SIG-M5 (cell line): Measurements from ENCODE around the gene GAST.

Experiments
- DNase-seq: peaks from one replicate; lab custom pipeline; 2025; lab: John Stamatoyannopoulos, UW

Gene GAST

GRCh38 chr17:41740506-41740905, 28.4 kb downstream of the GAST start:
- no peak for DNase-seq

- DNase-seq = no peak
Measured at GRCh38 chr17:41741709-41742108, 29.6 kb downstream of the GAST start.

- no peak for DNase-seq
Measured at GRCh38 chr17:41748275-41748674, 36.1 kb downstream of the GAST start.

GRCh38 chr17:41750862-41751261, 38.7 kb downstream of the GAST start:
- DNase-seq = no peak

- no peak for DNase-seq
Measured at GRCh38 chr17:41751288-41751687, 39.2 kb downstream of the GAST start.

DNA sequence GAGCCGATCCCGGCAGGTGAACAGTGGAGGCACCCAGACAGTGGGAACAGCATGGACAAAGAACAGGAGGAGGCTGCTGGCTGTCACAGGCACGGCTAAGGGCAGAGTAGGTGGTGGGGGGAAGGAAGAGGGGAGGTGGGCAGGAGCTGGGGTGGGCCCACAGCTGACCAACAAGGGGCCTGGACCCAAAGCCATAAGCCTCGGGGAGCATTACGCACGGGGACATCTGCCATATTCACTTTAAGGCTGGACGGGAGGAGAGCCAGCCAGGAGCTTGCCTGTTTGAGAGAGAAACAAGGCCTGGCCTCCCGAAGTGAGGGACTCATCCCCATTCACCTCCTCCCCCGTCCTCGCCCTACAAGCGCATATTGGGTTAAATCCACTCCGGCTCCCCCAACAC, 41.9 kb downstream of the GAST start:
- no peak for DNase-seq

- DNase-seq = no peak
Measured at GRCh38 chr17:41758601-41759000, 46.5 kb downstream of the GAST start.

- no peak for DNase-seq
Measured at GRCh38 chr17:41760878-41761277, 48.7 kb downstream of the GAST start.

DNA sequence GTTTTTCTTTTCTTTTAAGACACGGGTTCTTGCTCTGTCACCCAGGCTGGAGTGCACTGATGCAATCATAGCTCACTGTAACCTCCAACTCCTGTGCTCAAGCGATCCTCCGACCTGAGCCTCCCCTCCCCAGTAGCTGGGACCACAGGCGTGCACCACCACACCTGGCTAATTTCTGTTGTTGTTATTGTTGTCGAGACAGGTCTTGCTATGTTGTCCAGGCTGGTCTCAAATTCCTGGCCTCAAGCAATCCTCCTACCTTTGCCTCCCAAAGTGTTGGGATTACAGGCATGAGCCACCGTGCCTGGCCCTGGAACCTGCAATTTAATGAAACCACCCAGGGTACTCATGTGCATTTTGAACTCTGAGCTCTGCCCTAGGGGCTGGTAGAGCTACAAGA, 50.3 kb downstream of the GAST start:
- DNase-seq = no peak

- no peak for DNase-seq
Measured at GRCh38 chr17:41762841-41763240, 50.7 kb downstream of the GAST start.

GRCh38 chr17:41763327-41763726, 51.2 kb downstream of the GAST start:
- DNase-seq = no peak
